Stomach (tissue), 4 donors: ENCODE data around the gene HNRNPH1.
"Not testable (repeated sequence)": the region's sequence is repeated elsewhere in the genome, so short reads cannot be mapped to it uniquely, and the experiment has no call there.

Experiments used
- CTCF ChIP-seq, 7 experiments: fragments of 450-650 bp in 4 of 7; fragments of 200-600 bp in 3 of 7; sonication (generic) in 3 of 7; IDR thresholded peaks; one replicate each; pipeline ENCODE4 v1.5.1; 2016 to 2019; ENCODE audit warnings: antibody characterized with exemption in 7 of 7, control low read depth in 2 of 7, mild to moderate bottlenecking in 1 of 7
- EP300 ChIP-seq: sonication (generic); formaldehyde crosslinking; IDR thresholded peaks from one replicate; pipeline ENCODE4 v1.6.1; 2017; ENCODE audit warnings: antibody characterized with exemption
- POLR2A ChIP-seq, 4 donors: fragments of 450-650 bp; IDR thresholded peaks; one replicate each; pipeline ENCODE4 v1.6.1; 2016; ENCODE audit warnings: antibody characterized with exemption in 4 of 4, control low read depth in 2 of 4, mild to moderate bottlenecking in 1 of 4, moderate library complexity in 1 of 4
- POLR2AphosphoS5 ChIP-seq, 3 donors: sonication (generic); formaldehyde crosslinking; IDR thresholded peaks; one replicate each; pipeline ENCODE4 v1.6.1; 2016; ENCODE audit warnings: antibody characterized with exemption in 3 of 3

- TF ChIP-seq POLR2A (IDR thresholded peaks at IDR 0.05); CTCF (IDR thresholded peaks at IDR 0.05); POLR2AphosphoS5 (IDR thresholded peaks at IDR 0.05); EP300: not testable (repeated sequence)
Observed at GRCh38 chr5:179633501-179634369, 10.3 kb upstream of the HNRNPH1 start.
